HepG2 (cell line): ENCODE measurements around the gene BYSL. TPM values are rescaled to one million over a fixed set of nuclear protein-coding genes. Genes with fewer than 3 reads are reported as not detected.
A peak's percentile ranks its signal among the peaks of the same experiment; 100 is the strongest.

Source experiments
- AHR ChIP-seq: IDR thresholded peaks from 2 replicates; pipeline ENCODE4 v1.6.1; 2018; ENCODE audit warnings: missing genetic modification reagents, missing compliant biosample characterization
- CAMTA2 ChIP-seq: sonication (generic); formaldehyde crosslinking; IDR thresholded peaks from 2 replicates; pipeline ENCODE4 v1.4.0; 2020; ENCODE audit warnings: mild to moderate bottlenecking, missing genetic modification reagents, borderline replicate concordance
- CBFB ChIP-seq: sonication (generic); formaldehyde crosslinking; IDR thresholded peaks from 2 replicates; pipeline ENCODE4 v1.4.0; 2020; ENCODE audit warnings: missing genetic modification reagents
- HCFC1 ChIP-seq: fragments of 150-350 bp; IDR thresholded peaks from 2 replicates; pipeline ENCODE4 v1.6.1; 2014; ENCODE audit warnings: low read depth, low read length
- HNRNPLL ChIP-seq: fragments of 200-400 bp; formaldehyde crosslinking; IDR thresholded peaks from 2 replicates; pipeline ENCODE4 v1.6.1; 2017; ENCODE audit warnings: mild to moderate bottlenecking, low read depth, low read length; ENCODE audit not compliant: poor library complexity, severe bottlenecking
- KDM5A ChIP-seq: fragments of 200-600 bp; sonication (generic); IDR thresholded peaks from 2 replicates; pipeline ENCODE4 v1.7.0; 2018; ENCODE audit warnings: antibody characterized with exemption, mild to moderate bottlenecking, low read length, borderline replicate concordance
- MAZ ChIP-seq, 2 experiments: sonication (generic) in 1 of 2; formaldehyde crosslinking in 1 of 2; IDR thresholded peaks; 2 replicates each; pipeline versions ENCODE4 v1.5.0 to v1.6.1; 2012 to 2020; ENCODE audit warnings: low read depth in 2 of 2, mild to moderate bottlenecking in 2 of 2, borderline replicate concordance in 1 of 2, improper control_type of control experiment in 1 of 2, low read length in 1 of 2, missing genetic modification reagents in 1 of 2, moderate library complexity in 1 of 2
- MTA1 ChIP-seq: sonication (generic); formaldehyde crosslinking; IDR thresholded peaks from 2 replicates; pipeline ENCODE4 v1.4.0; 2020; ENCODE audit warnings: missing genetic modification reagents, mild to moderate bottlenecking, borderline replicate concordance
- NFKB2 ChIP-seq: sonication (generic); formaldehyde crosslinking; IDR thresholded peaks from 2 replicates; pipeline ENCODE4 v1.4.0; 2020; ENCODE audit warnings: missing genetic modification reagents, borderline replicate concordance
- ONECUT2 ChIP-seq: sonication (generic); formaldehyde crosslinking; IDR thresholded peaks from 2 replicates; pipeline ENCODE4 v1.4.0; 2020; ENCODE audit warnings: missing genetic modification reagents
- RBFOX2 ChIP-seq: fragments of 200-400 bp; formaldehyde crosslinking; IDR thresholded peaks from 2 replicates; pipeline ENCODE4 v1.6.1; 2017; ENCODE audit warnings: low read depth, mild to moderate bottlenecking, low read length
- RFXAP ChIP-seq: sonication (generic); formaldehyde crosslinking; IDR thresholded peaks from 2 replicates; pipeline ENCODE4 v1.4.0; 2020; ENCODE audit warnings: missing genetic modification reagents, borderline replicate concordance
- RXRB ChIP-seq: IDR thresholded peaks from 2 replicates; pipeline ENCODE4 v1.6.1; 2016; ENCODE audit warnings: borderline replicate concordance, missing genetic modification reagents, missing compliant biosample characterization
- SCMH1 ChIP-seq: sonication (generic); formaldehyde crosslinking; IDR thresholded peaks from 2 replicates; pipeline ENCODE4 v1.9.0; 2021; ENCODE audit warnings: missing genetic modification reagents, mild to moderate bottlenecking, borderline replicate concordance
- SOX13 ChIP-seq, 3 experiments: fragments of 450-650 bp in 1 of 3; sonication (generic) in 1 of 3; formaldehyde crosslinking in 1 of 3; IDR thresholded peaks in 2 of 3; conservative IDR thresholded peaks in 1 of 3; 2 replicates each; pipeline versions ENCODE4 v1.5.0 to v1.6.1; 2016 to 2020; ENCODE audit warnings: antibody characterized with exemption in 1 of 3, mild to moderate bottlenecking in 1 of 3, missing compliant biosample characterization in 1 of 3, missing genetic modification reagents in 1 of 3, moderate library complexity in 1 of 3
- TAF15 ChIP-seq: fragments of 200-400 bp; formaldehyde crosslinking; IDR thresholded peaks from one replicate; pipeline ENCODE4 v1.6.1; 2018; ENCODE audit warnings: mild to moderate bottlenecking, low read depth, low read length; ENCODE audit not compliant: poor library complexity, severe bottlenecking
- TBX3 ChIP-seq: fragments of 450-650 bp; IDR thresholded peaks from 2 replicates; pipeline ENCODE4 v1.6.1; 2017; ENCODE audit warnings: antibody characterized with exemption, mild to moderate bottlenecking, inconsistent platforms, borderline replicate concordance
- UBTF ChIP-seq: sonication (generic); formaldehyde crosslinking; IDR thresholded peaks from 2 replicates; pipeline ENCODE4 v1.4.0; 2020; ENCODE audit warnings: mild to moderate bottlenecking, missing genetic modification reagents
- YEATS4 ChIP-seq: sonication (generic); formaldehyde crosslinking; IDR thresholded peaks from 2 replicates; pipeline ENCODE4 v1.4.0; 2020; ENCODE audit warnings: missing genetic modification reagents, borderline replicate concordance
- ZFY ChIP-seq: sonication (generic); formaldehyde crosslinking; IDR thresholded peaks from 2 replicates; pipeline ENCODE4 v1.4.0; 2020; ENCODE audit warnings: missing genetic modification reagents
- ZNF232 ChIP-seq: sonication (generic); formaldehyde crosslinking; IDR thresholded peaks from 2 replicates; pipeline ENCODE4 v1.4.0; 2020; ENCODE audit warnings: missing genetic modification reagents, borderline replicate concordance
- ZNF235 ChIP-seq: sonication (generic); formaldehyde crosslinking; IDR thresholded peaks from 2 replicates; pipeline ENCODE4 v1.8.1; 2023; ENCODE audit warnings: mild to moderate bottlenecking, missing genetic modification reagents, borderline replicate concordance
- ZNF776 ChIP-seq: sonication (generic); formaldehyde crosslinking; IDR thresholded peaks from 2 replicates; pipeline ENCODE4 v1.4.0; 2020; ENCODE audit warnings: mild to moderate bottlenecking, missing genetic modification reagents
- ZNF780A ChIP-seq: sonication (generic); formaldehyde crosslinking; IDR thresholded peaks from 2 replicates; pipeline ENCODE4 v1.8.0; 2022; ENCODE audit warnings: mild to moderate bottlenecking, missing genetic modification reagents, moderate library complexity
- ZSCAN21 ChIP-seq: sonication (generic); formaldehyde crosslinking; IDR thresholded peaks from 2 replicates; pipeline ENCODE4 v1.8.0; 2022; ENCODE audit warnings: mild to moderate bottlenecking, missing genetic modification reagents, moderate library complexity, borderline replicate concordance
- polyA plus RNA-seq, 8 experiments: library from polyadenylated mRNA; depleted of rRNA in 3 of 8; stranded (reverse) in 7 of 8; unstranded in 1 of 8; fragments of >200 nt; fragmentation: Illumina TruSeq in 4 of 8; extraction: Trizol in 4 of 8; gene quantifications; 2 replicates each; pipeline versions ENCODE4 v1.2.1 to v1.2.3, GENCODE V29; 2011 to 2016; ENCODE audit warnings: low read depth in 4 of 8, missing spikeins in 1 of 8, mixed read lengths in 1 of 8; ENCODE audit not compliant: insufficient read depth in 1 of 8
- total RNA-seq, 5 experiments: library from RNA; depleted of rRNA; stranded (reverse); fragments of >200 nt; fragmentation: Illumina TruSeq; extraction: Trizol; gene quantifications; 2 replicates each; pipeline ENCODE4 v1.2.3, GENCODE V29; 2016; ENCODE audit warnings: low read depth in 1 of 5

BYSL gene
- total and polyA plus RNA-seq, 2 of the 13 experiments (the other 11 are each of a cell fraction or from before 2014, with no cell fraction given) = 27.9 to 28.6 TPM

GRCh38 chr6:41920921-41921711, at the start of gene BYSL, which contains the start of gene MED20 (continued):
- TF ChIP-seq NFKB2 (CRISPR knock-in tag) = peak; percentile 82; the same call in 1 of the 2 replicates
- TF ChIP-seq ZNF776 (CRISPR knock-in tag) = 0 out of 2 replicates have a peak, but pooled peaks have one; percentile 67
- peak; percentile 40; the same call in 1 of the 2 replicates for TF ChIP-seq TBX3
- TF ChIP-seq SCMH1 (CRISPR knock-in tag) = no peak
- TF ChIP-seq TAF15 = no peak
- TF ChIP-seq RXRB (CRISPR knock-in tag) = peak; percentile 62; the same call in 1 of the 2 replicates
- no peak for TF ChIP-seq AHR (CRISPR knock-in tag)
- TF ChIP-seq YEATS4 (CRISPR knock-in tag) = peak; percentile 98
- peak; percentile 77; the same call in 1 of the 2 replicates for TF ChIP-seq MTA1 (CRISPR knock-in tag)
- TF ChIP-seq ZFY (CRISPR knock-in tag) = peak; percentile 87
- peak; percentile 21; the same call in 1 of the 2 replicates for TF ChIP-seq CAMTA2 (CRISPR knock-in tag)
- TF ChIP-seq UBTF (CRISPR knock-in tag) = peak; percentile 64; the same call in 1 of the 2 replicates
- 0 out of 2 replicates have a peak, but pooled peaks have one; percentile 44 for TF ChIP-seq CBFB (CRISPR knock-in tag)
- peak; percentile 91 for TF ChIP-seq RFXAP (CRISPR knock-in tag)
- TF ChIP-seq RBFOX2 = peak; percentile 85
- TF ChIP-seq MAZ (IDR thresholded peaks at IDR 0.05; ENCODE audit: borderline replicate concordance, low read depth, low read length) = peak; percentile 84
- peak; percentile 89 for TF ChIP-seq MAZ (CRISPR knock-in tag; IDR thresholded peaks at IDR 0.05; ENCODE audit: low read depth)
- peak; percentile 98 for TF ChIP-seq KDM5A
- TF ChIP-seq ONECUT2 (CRISPR knock-in tag) = 0 out of 2 replicates have a peak, but pooled peaks have one; percentile 33
- peak; percentile 78 for TF ChIP-seq HCFC1
- no peak; the same call in 1 of the 2 replicates for TF ChIP-seq ZNF235 (CRISPR knock-in tag)
- peak; percentile 83 for TF ChIP-seq HNRNPLL
- TF ChIP-seq ZSCAN21 (CRISPR knock-in tag) = peak; percentile 30; the same call in 1 of the 2 replicates
- no peak for TF ChIP-seq SOX13 (IDR thresholded peaks at IDR 0.05)
- peak in 1 of 2 experiments; percentile 31; a peak in 2 of 4 replicates for TF ChIP-seq SOX13 (CRISPR knock-in tag; conservative IDR thresholded peaks at IDR 0.05 in 1 of 2, IDR thresholded peaks at IDR 0.05 in 1 of 2)
- no peak; the same call in 1 of the 2 replicates for TF ChIP-seq ZNF780A (CRISPR knock-in tag)
- TF ChIP-seq ZNF232 = peak; percentile 47
